22Rv1 (cell line): ENCODE measurements around the gene ANKIB1.

Experiments
- H3K27ac ChIP-seq: fragments of 450-650 bp; 2 replicates; pipeline ENCODE4 v1.5.1; 2017
- ZFX ChIP-seq: fragments of 450-650 bp; IDR thresholded peaks from 2 replicates; pipeline ENCODE4 v1.6.1; 2017; ENCODE audit warnings: antibody characterized with exemption, borderline replicate concordance
- TF ChIP-seq, protein P1 (sequence below): fragments of 450-650 bp; IDR thresholded peaks from 2 replicates; pipeline ENCODE4 v1.5.1; 2017; ENCODE audit warnings: mild to moderate bottlenecking

Gene ANKIB1

DNA sequence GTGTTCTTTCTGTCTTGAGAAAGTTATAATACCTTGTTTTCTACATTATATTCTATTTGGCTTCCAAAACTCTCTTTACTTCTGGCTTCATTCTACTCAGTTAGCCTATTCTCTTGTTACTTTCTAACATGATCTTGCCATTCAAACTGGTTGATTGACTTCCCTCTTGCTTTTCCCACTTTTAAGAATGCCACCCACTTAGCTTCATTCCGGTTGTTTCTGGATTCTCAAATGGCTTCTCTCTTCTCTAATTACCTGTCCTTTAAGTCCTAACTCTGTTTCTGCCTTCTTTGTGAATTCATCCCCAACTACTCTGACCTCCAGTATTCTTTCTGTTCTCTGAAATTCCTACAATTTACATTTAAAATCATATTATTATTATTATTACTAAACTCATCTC is 52.0 kb downstream of the ANKIB1 start:
- no peak overlapping the region for H3K27ac ChIP-seq
- TF ChIP-seq, protein P1, sequence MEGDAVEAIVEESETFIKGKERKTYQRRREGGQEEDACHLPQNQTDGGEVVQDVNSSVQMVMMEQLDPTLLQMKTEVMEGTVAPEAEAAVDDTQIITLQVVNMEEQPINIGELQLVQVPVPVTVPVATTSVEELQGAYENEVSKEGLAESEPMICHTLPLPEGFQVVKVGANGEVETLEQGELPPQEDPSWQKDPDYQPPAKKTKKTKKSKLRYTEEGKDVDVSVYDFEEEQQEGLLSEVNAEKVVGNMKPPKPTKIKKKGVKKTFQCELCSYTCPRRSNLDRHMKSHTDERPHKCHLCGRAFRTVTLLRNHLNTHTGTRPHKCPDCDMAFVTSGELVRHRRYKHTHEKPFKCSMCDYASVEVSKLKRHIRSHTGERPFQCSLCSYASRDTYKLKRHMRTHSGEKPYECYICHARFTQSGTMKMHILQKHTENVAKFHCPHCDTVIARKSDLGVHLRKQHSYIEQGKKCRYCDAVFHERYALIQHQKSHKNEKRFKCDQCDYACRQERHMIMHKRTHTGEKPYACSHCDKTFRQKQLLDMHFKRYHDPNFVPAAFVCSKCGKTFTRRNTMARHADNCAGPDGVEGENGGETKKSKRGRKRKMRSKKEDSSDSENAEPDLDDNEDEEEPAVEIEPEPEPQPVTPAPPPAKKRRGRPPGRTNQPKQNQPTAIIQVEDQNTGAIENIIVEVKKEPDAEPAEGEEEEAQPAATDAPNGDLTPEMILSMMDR: no peak
- TF ChIP-seq ZFX: no peak

DNA sequence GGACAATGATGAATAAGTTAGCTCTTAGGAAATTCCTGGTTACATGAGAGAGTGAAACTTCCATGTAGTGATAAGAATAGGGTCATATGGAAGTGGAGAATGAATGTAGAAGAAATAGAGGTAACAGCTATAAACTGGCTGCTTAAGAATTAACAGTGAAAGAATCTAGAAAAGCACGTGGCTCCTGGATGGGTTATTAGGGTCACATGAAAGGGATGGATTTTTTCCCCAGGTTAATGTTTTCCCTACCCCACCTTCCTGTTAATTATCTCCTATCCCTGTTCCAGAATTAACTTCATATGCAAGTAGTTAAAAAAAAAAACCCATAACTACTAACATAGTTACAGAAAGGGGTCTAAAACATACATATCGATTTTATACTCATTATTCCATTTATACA is 58.0 kb downstream of the ANKIB1 start:
- H3K27ac ChIP-seq: no peak overlapping the region
- TF ChIP-seq ZFX: no peak
- TF ChIP-seq, protein P1: no peak

DNA sequence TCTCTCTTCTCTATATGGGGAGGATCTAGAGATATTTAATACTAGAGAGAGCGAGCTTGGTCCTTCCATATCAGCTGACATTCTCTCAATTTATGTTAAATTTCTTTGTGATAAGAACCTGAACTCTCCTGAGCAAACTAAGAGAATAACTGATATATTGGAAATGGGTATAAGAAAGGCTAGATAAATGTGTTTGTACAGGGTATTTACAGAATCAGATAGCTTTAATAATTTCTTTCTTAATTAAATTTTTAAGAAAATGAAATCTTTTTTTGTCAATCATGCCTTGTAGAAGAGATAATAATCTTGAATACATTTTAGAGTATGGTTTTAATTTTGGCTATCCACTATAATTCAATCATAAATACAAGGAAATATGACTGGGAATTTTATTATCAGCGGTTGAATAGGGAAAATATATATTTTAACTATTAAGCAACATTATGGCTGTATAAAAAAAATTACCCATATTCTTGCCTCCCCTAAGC is 58.7 kb downstream of the ANKIB1 start:
- TF ChIP-seq ZFX: no peak
- TF ChIP-seq, protein P1: no peak
- no peak overlapping the region for H3K27ac ChIP-seq

DNA sequence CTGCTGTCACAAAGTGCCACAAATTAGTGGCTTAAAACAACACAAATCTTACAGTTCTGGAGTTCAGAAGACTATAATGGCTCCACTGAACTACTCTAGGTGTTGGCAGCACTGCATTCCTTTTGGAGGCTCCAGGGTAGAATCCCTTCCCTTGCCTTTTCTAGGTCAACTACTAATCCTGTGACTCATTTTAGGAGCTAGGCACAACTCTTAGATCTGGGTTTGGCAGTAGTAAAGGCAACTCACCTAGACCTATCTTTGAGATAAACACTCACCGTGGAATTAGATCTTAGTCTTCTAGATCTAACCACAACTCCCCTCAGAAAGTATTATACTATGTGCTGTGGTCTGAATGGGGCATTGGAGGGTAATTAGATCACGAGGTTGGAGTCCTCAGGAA is 60.4 kb downstream of the ANKIB1 start:
- no peak overlapping the region for H3K27ac ChIP-seq
- TF ChIP-seq, protein P1: no peak
- TF ChIP-seq ZFX: no peak

DNA sequence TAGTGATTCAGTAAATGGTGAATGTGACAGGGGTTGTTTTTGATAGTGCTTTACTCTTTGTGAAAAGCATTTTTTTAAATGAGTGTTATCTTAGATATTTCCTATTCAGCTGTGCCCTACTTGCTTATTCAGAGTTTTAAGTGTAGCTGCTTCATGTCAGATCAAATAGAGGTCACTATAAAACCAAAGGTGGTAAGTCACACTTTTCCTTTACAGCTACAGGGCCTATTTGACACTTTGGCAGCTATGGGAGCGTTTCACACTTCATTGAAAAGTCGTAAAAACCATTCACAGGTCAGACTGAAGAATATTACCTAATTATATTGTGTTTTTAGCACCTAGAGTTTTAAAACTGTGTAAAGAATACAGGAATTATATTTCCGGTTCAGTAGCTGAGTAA is 67.3 kb downstream of the ANKIB1 start:
- H3K27ac ChIP-seq: no peak overlapping the region
- TF ChIP-seq, protein P1: no peak
- TF ChIP-seq ZFX: no peak

GRCh38 chr7:92319243-92319642 is 73.5 kb downstream of the ANKIB1 start:
- no peak for TF ChIP-seq ZFX
- TF ChIP-seq, protein P1: no peak

DNA sequence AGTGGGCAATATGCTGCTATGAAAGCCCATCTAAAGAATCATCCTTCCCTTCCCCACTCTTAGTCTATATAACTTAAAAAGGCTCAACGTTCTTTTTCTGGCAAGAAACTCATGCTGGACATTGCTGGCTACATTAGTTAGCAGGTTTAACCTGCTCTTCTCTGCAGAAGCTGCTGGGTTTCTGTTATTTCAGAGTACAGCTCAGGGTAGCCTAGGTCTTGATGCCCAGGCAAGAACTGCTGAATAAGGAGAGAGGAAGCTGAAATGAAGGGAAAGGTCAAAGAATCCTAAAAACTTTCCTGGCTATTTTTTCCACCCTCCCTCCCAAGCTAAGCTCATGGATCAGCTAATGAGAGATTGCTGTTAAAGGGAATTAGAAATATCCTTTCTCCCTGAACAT is 79.4 kb downstream of the ANKIB1 start:
- no peak overlapping the region for H3K27ac ChIP-seq
- TF ChIP-seq ZFX: no peak
- TF ChIP-seq, protein P1: no peak

More at GRCh38 chr7:92319243-92319642, 73.5 kb downstream of the ANKIB1 start:
- H3K27ac ChIP-seq: no peak overlapping the region
